H1 (cell line): ENCODE measurements around the gene LRPPRC.

Experiments used
- RFX5 ChIP-seq: IDR thresholded peaks from 2 replicates; pipeline ENCODE4 v1.6.1; 2011; ENCODE audit warnings: low read depth, low read length, improper control_type of control experiment, borderline replicate concordance
- USF2 ChIP-seq: IDR thresholded peaks from 2 replicates; pipeline ENCODE4 v1.6.1; 2011; ENCODE audit warnings: low read length, improper control_type of control experiment

GRCh38 chr2:43899589-43899988 is 96.2 kb downstream of the LRPPRC start:
- TF ChIP-seq USF2: no peak
- no peak for TF ChIP-seq RFX5
